RCC 7860 (cell line): Measurements from ENCODE around the gene DISC1.
"Not testable (repeated sequence)": the region's sequence is repeated elsewhere in the genome, so short reads cannot be mapped to it uniquely, and the experiment has no call there.

Experiments
- DNase-seq: peaks from one replicate; pipeline ENCODE4 v3.0.0-alpha.2; 2015; ENCODE audit warnings: low spot score
- FAIRE-seq: peaks from 2 replicates; lab custom pipeline; 2012; peaks lifted over from hg19 to GRCh38; lab: Jason Lieb, UNC

DISC1 gene

GRCh38 chr1:231626535-231626950, at the start of gene DISC1:
Gene DISC1 (plus strand): TSS chr1:231626790. CDS start chr1:231626868, 78 bp downstream.
- DNase-seq (peak; percentile 24), FAIRE-seq (no peak)

GRCh38 chr1:231576804-231577718, 49.5 kb upstream of the DISC1 start:
- no peak for DNase-seq
- no peak for FAIRE-seq

- DNase-seq (no peak), FAIRE-seq (no peak)
These were observed 45.7 kb upstream of the DISC1 start for GRCh38 chr1:231580874-231581273.

- no peak for FAIRE-seq
- no peak for DNase-seq
These were observed 44.7 kb upstream of the DISC1 start for GRCh38 chr1:231581859-231582258.

GRCh38 chr1:231583376-231583775, 43.2 kb upstream of the DISC1 start:
- no peak for DNase-seq

DNA sequence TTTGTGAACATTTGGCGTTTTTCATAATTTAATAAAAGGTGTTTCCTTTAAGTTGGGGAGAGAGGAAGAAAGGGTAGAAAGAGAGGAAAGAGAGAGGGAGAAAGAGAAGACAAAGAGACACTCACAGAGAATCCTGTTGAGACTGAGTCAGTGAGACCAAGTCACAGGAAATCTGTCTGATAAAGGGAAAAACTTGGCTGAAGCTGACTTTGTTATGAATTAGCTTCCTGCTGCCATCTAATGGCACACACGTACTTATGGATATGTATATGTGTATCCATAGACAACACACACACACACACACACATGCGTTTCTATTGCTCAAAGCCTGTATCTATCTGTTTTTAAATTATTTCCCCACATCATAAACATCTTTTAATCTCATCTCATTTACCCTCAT, 42.5 kb upstream of the DISC1 start:
- DNase-seq (peak; percentile 76), FAIRE-seq (peak; percentile 72)

More at GRCh38 chr1:231583376-231583775, 43.2 kb upstream of the DISC1 start:
- FAIRE-seq = no peak

- FAIRE-seq (no peak), DNase-seq (no peak)
These were observed 41.7 kb upstream of the DISC1 start for GRCh38 chr1:231584921-231585320.

- DNase-seq = peak; percentile 59
- FAIRE-seq = peak; percentile 66
These were observed 36.0 kb upstream of the DISC1 start for GRCh38 chr1:231590453-231591198.

GRCh38 chr1:231591466-231591865, 35.1 kb upstream of the DISC1 start:
- DNase-seq (no peak), FAIRE-seq (no peak)

- DNase-seq (no peak), FAIRE-seq (no peak)
These were observed 33.8 kb upstream of the DISC1 start for GRCh38 chr1:231592809-231593208.

DNA sequence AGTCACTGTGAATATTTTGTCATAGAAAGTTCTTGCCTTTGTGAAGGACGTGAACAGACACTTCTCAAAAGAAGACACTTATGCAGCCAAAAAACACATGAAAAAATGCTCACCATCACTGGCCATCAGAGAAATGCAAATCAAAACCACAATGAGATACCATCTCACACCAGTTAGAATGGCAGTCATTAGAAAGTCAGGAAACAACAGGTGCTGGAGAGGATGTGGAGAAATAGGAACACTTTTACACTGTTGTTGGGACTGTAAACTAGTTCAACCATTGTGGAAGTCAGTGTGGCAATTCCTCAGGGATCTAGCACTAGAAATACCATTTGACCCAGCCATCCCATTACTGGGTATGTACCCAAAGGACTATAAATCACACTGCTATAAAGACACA, 33.3 kb upstream of the DISC1 start:
- DNase-seq, FAIRE-seq: not testable (repeated sequence)

DNA sequence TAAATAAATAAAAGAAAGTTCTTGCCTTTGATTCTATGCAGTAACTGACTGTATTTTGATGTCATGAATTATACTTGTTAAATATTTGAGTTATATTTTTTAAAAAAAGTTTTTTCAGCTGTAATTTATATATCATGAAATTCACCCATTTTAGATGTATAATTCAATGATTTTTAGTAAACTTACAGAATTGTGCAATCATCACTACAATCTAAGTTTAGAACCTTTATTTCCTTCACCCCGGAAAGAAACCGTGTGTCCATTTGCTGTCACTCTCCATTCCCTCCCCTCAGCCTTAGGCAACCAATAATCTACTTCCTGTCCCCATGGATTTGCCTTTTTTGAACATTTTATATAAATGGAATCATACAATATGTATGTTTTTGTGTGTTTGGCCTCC, 32.5 kb upstream of the DISC1 start:
- no peak for FAIRE-seq
- no peak for DNase-seq

DNA sequence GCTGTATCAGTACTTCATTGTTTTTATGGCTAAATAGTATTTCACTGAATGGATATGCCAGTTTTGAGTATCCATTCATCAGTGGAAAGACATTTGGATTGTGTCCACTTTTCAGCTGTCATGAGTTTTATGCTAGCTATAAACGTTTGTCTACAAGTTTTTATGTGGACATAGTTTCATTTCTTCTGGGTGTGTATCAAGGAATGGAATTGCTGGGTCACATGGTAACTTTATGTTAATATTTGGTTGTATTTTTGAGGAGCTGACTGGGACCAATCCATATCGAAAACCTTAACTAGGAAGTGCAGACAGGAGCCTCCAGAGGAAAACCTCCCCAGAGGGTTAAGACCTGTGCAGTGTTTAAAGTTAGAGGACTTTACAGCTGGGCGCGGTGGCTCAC, 31.8 kb upstream of the DISC1 start:
- no peak for FAIRE-seq
- DNase-seq = no peak

DNA sequence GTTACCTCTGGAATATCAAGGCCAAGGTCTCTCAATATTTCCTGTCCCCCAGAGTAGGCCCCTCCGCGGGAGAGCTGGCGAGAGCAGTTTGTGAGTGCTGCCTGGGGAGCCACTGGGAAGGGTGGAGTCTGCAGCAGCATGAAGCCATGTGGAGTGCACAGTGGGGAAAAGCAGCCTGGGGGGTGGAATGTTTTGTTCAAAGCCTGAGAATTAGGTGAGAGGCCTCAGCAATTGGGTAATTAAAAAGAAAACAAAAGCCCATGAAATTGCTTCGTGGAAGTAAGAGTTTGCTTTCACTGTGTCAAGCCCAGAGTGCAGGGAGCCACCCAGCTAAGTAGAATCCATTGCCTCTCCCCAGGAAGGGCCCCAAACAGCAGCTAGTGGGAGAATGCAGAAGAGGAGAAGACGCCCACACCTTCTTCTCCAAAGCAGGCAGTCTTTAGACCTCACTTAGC, 30.2 kb upstream of the DISC1 start:
- FAIRE-seq (no peak), DNase-seq (no peak)

DNA sequence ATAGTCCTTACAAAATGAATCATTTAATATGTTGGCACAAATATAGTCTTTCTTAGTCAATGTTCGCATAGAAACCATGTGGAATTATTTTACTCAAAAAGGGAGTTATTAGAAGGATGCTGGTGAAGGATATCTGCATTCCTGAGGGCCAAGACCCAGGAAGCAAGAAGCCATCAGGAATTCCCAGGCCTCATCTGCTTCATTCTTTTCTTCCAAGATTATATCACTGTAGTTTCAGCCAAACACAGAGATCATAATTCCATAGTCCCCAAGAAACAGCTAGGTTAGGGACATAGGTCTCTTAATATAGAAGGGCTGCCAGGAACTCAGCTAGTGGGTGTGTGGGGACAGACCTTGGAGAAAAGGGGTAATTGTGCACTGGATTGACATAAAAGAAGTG, 28.6 kb upstream of the DISC1 start:
- FAIRE-seq = no peak
- no peak for DNase-seq

GRCh38 chr1:231600458-231600976, 26.1 kb upstream of the DISC1 start:
- DNase-seq (no peak), FAIRE-seq (no peak)

DNA sequence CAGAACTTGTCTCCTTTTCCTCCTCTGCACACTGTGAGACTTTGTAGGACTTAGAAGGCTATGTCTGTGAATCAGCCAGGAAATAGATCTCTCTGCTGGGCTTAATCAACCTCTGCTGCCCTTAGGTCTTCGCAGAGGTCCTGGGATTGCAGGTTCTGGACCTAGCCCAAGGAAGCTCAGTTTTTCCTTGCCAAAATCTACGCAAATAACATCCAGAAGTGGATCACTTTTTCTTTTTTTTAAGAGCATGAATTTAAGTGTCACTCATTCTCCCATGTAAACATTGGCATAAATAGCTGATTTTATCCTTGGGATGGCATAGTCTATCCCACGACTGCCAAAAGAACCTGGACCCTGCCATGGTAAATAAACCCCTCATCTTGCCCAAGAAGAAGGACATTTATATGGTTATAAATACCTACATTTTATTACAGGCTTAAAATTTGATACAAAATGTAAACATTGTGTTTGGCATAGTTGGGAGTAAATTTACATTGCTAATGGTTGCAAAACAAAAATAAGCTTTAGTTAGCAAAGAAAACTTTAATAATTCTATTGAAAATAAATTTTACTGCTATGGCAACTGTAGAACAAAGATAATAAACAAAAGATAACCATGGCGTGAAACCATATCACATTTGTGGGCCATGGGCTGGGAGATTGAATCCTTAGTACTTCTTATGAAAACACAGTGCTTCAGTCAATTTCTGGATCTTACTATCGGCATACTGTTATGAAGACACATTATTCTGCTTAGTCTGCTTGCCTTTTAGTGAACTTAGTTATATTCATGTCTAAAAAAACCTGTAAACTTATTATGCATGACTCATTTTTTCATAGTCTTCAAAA, 24.5 kb upstream of the DISC1 start:
- DNase-seq (no peak), FAIRE-seq (no peak)

DNA sequence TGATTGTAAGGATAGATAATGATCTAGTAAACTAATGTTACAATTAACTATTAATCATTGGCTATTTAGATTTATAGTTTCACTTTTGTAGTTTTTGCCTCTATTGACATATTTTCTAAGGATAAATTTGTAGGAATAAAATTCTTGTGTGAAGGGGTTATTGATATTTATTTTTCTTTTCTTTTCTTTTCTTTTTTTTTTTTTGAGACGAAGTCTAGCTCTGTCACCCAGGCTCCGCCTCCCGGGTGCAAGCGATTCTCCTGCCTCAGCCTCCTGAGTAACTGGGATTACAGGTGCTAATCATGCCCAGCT, 24.0 kb upstream of the DISC1 start:
- DNase-seq (no peak), FAIRE-seq (no peak)

- DNase-seq = peak; percentile 63
- peak; percentile 76 for FAIRE-seq
These were observed 22.9 kb upstream of the DISC1 start for GRCh38 chr1:231603598-231604275.

DNA sequence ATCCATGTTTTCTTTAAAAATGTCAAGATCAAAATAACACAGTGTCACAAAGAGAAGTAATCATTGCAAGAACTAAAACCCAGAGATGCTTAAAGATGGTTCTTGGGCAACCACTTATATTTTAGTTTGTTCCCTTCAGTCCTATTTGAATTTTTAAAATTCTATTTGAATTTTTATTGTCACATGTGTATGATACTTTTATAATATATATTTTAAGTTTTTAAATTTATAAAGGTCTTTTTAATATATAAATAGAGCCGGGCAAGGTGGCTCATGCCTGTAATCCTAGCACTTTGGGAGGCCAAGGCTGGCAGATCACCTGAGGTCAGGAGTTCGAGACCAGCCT, 22.3 kb upstream of the DISC1 start:
- FAIRE-seq (no peak), DNase-seq (no peak)
